Upper lobe of right lung (tissue), 1 donor: ENCODE measurements around the gene KCTD2. TPM values are rescaled to one million over a fixed set of nuclear protein-coding genes. Genes with fewer than 3 reads are reported as not detected.
"Not testable (repeated sequence)": the region's sequence is repeated elsewhere in the genome, so short reads cannot be mapped to it uniquely, and the experiment has no call there.

Source experiments
- ATAC-seq: fragments of 200-7000 bp; cut with Tn5 transposase; one replicate; pipeline ENCODE4 v1.9.1; 2020; ENCODE audit warnings: mild to moderate bottlenecking, moderate library complexity
- DNase-seq: peaks from one replicate; pipeline ENCODE4 v3.0.0-alpha.2; 2020
- H3K27ac ChIP-seq: fragments of 200-600 bp; one replicate; pipeline ENCODE4 v1.8.0; 2022
- H3K27me3 ChIP-seq: fragments of 200-600 bp; one replicate; pipeline ENCODE4 v1.8.0; 2022; ENCODE audit warnings: mild to moderate bottlenecking
- H3K36me3 ChIP-seq: fragments of 200-600 bp; one replicate; pipeline ENCODE4 v1.8.0; 2022
- H3K4me1 ChIP-seq: fragments of 200-600 bp; one replicate; pipeline ENCODE4 v1.8.0; 2022
- H3K4me3 ChIP-seq: fragments of 200-600 bp; one replicate; pipeline ENCODE4 v1.8.0; 2022; ENCODE audit warnings: mild to moderate bottlenecking
- H3K9me3 ChIP-seq: fragments of 200-600 bp; one replicate; pipeline ENCODE4 v1.8.0; 2022
- intact Hi-C: fragments of 100-400 bp; cut with DNase I; formaldehyde crosslinking; loops from one replicate; pipeline ENCODE4 v1.11.0; 2022
- total RNA-seq: library from RNA; stranded (reverse); fragmentation: NEBNext Ultra II Directional; extraction: Animal tissue kit (Norgen Biotek cat#: 25700); gene quantifications from one replicate; pipeline ENCODE4 v1.2.1, GENCODE V29; 2021
- TF ChIP-seq, protein P1 (sequence below): fragments of 200-600 bp; IDR thresholded peaks from one replicate; pipeline ENCODE4 v1.8.0; 2022; ENCODE audit warnings: antibody characterized with exemption
- donor health status: DM: no; HTN: yes; CAD: no; lungs with severe emphysema.

Gene KCTD2
- total RNA-seq, 1 donor from 2014 or later = 25.3 TPM

DNA sequence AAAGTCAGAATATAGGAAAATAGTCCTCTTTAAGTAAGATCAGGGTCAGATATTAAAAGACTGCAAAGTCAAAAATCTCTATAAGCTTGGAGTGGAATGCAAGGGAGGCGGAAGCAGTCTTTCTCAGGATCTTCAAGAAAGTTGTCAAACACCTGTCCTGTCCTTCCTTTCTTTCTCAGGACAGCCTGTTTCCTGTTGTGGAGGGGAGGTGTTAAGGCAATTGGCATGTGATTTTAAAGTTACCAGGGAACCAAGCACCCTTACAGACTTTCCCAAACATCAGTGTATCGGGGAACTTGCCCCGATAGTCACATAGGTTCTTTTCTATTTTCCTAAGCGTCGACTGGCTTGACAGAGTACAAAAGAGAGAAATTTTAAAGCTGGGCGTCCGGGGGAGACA is 2.3 kb upstream of the KCTD2 start:
- no peak for ATAC-seq
- TF ChIP-seq, protein P1, sequence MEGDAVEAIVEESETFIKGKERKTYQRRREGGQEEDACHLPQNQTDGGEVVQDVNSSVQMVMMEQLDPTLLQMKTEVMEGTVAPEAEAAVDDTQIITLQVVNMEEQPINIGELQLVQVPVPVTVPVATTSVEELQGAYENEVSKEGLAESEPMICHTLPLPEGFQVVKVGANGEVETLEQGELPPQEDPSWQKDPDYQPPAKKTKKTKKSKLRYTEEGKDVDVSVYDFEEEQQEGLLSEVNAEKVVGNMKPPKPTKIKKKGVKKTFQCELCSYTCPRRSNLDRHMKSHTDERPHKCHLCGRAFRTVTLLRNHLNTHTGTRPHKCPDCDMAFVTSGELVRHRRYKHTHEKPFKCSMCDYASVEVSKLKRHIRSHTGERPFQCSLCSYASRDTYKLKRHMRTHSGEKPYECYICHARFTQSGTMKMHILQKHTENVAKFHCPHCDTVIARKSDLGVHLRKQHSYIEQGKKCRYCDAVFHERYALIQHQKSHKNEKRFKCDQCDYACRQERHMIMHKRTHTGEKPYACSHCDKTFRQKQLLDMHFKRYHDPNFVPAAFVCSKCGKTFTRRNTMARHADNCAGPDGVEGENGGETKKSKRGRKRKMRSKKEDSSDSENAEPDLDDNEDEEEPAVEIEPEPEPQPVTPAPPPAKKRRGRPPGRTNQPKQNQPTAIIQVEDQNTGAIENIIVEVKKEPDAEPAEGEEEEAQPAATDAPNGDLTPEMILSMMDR = no peak
- no peak for DNase-seq
- H3K36me3 ChIP-seq = peaks cover 34% of the 10 kb centered on the region
- no peak overlapping the region for H3K4me3 ChIP-seq
- H3K27ac ChIP-seq = no peak overlapping the region
- H3K9me3 ChIP-seq = no peaks in the 10 kb centered on the region
- H3K27me3 ChIP-seq = no peaks in the 10 kb centered on the region
- H3K4me1 ChIP-seq = peaks cover 25% of the 10 kb centered on the region
- intact Hi-C loops = no loop called here

DNA sequence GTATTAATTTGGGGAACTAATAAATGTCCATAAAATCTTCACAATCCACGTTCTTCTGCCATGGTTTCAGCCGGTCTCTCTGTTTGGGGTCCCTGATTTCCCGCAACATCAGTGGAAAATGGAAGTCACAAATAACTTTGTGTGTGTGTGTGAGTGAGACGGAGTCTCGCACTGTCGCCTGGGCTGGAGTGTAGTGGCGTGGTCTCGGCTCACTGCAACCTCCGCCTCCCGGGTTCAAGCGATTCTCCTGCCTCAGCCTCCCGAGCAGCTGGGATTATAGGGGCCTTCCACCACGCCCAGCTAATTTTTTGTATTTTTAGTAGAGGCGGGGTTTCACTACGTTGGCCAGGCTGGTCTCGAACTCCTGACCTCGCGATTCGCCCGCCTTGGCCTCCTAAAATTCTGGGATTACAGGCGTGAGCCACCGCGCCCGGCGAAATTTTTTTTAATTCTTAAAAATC is 1.0 kb upstream of the KCTD2 start:
- H3K4me1 ChIP-seq = peaks cover 25% of the 10 kb centered on the region
- H3K36me3 ChIP-seq = peaks cover 21% of the 10 kb centered on the region
- H3K4me3 ChIP-seq = peak overlapping the region; percentile 98
- DNase-seq, ATAC-seq, H3K27me3 ChIP-seq, H3K9me3 ChIP-seq, intact Hi-C loops: not testable (repeated sequence)
- peak overlapping the region; percentile 98 for H3K27ac ChIP-seq

DNA sequence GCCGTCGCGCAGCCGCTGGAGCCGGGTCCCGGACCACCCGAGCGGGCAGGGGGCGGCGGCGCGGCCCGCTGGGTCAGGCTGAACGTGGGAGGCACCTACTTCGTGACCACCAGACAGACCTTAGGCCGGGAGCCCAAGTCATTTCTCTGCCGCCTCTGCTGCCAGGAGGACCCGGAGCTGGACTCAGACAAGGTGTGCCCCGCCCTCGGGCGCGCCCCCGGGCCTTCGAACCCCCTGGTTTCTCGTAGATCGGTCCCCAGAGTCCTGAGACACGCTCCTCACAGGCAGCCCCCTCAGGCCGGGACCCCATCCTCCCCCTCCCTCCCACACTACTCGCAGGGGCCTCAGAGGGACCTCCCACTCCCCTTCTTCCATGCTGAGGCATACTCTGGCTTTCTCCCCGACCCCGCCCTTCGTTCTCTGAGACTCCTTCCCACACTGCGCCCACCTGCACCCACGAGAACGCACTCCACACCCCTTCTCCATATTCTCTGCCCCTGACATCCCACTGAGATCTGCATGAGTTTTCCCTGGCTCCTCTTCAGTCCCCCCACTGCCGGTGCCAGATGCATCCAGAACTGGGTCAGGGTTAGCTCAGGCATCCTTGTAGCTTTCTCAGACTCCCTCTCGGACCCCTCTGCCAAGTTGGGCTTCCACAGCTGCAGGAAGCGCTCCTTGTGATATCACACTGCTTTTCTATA is 523 bp downstream of the KCTD2 start:
- Histone ChIP-seq H3K4me1 (peaks cover 25% of the 10 kb centered on the region), H3K4me3 (peak overlapping the region; percentile 98), H3K27ac (peak overlapping the region; percentile 78), H3K27me3 (no peaks in the 10 kb centered on the region), H3K9me3 (no peaks in the 10 kb centered on the region), H3K36me3 (peaks cover 11% of the 10 kb centered on the region)
- peak; percentile 76 for DNase-seq
- TF ChIP-seq, protein P1 = no peak
- ATAC-seq = no peak
- intact Hi-C loops = no loop called here

DNA sequence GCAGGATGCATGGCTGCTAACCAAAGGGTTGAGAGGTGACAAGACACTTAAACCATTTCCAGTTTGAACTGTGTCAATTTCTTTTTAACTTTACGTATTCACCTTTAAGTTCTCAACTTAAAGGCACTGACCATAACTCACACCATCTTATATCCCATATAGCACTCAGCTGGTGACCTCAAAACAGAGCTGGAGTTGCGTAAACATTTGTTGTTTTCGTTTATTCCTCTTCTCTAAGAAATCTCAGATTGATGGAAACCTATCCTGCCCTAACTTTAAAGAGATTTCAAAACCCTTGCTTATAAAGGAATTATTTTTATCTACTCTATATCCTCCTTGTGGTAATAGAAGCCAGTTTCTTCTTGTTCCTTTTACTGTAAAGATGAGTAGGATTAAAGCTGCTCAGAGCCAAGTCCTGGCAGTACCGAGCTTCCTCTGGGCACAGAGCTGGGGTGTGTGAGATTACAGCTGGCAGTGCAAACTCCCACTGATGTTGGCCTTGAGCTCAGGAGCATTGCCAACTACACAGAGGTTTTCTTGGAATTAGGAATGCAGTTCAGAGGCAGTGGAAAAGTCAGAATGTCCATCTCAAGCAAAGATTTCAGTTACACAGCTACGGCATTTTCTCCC is 1.3 kb downstream of the KCTD2 start:
- Histone ChIP-seq H3K4me3 (peak overlapping the region; percentile 98), H3K27ac (peak overlapping the region; percentile 78), H3K36me3 (peaks cover 17% of the 10 kb centered on the region), H3K4me1 (peaks cover 25% of the 10 kb centered on the region), H3K27me3 (no peaks in the 10 kb centered on the region), H3K9me3 (no peaks in the 10 kb centered on the region)
- TF ChIP-seq, protein P1 = no peak
- ATAC-seq = no peak
- intact Hi-C loops = no loop called here
- no peak for DNase-seq

DNA sequence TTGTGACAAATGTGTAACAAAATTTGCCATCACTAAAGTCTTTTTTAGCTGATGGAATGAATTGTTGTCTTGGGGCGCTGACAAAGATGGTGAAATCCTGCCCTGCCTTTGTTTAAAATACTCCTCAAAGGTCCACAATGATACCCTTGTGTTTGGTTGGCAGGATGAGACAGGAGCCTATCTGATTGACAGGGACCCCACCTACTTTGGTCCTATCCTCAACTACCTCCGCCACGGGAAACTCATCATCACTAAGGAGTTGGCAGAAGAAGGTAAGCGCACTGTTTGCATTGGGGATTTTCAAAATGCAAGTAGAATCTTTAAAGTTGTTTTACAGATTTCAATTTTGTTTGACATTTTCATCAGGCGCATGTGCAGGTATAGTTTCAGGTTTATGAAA is 2.0 kb downstream of the KCTD2 start:
- H3K4me1 ChIP-seq = peaks cover 25% of the 10 kb centered on the region
- H3K4me3 ChIP-seq = no peak overlapping the region
- peaks cover 24% of the 10 kb centered on the region for H3K36me3 ChIP-seq
- ATAC-seq (no peak), DNase-seq (no peak)
- no peaks in the 10 kb centered on the region for H3K9me3 ChIP-seq
- intact Hi-C loops = no loop called here
- TF ChIP-seq, protein P1 = no peak
- H3K27me3 ChIP-seq = no peaks in the 10 kb centered on the region
- no peak overlapping the region for H3K27ac ChIP-seq

DNA sequence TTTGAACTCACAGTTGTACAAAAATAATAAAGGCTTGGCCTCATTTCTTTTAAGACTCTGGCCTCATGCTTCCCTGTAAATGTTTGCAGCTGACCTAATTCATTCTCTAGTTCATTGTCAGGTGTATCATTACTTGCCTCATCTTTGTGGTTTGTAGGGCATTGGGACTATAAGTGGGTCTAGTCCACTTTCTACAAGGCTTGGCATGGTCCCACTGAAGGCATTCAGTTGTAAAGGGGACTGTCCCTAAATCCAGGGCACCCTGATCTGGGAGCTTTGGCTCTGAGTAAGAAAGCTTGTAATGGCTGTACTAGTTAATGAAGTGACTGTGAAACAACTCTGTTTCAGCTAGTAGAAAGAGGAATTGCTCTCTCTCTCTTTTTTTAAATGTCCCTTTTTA is 2.7 kb downstream of the KCTD2 start:
- no peak overlapping the region for H3K27ac ChIP-seq
- intact Hi-C loops = no loop called here
- no peak for ATAC-seq
- H3K9me3 ChIP-seq = no peaks in the 10 kb centered on the region
- H3K4me1 ChIP-seq = peaks cover 25% of the 10 kb centered on the region
- peaks cover 28% of the 10 kb centered on the region for H3K36me3 ChIP-seq
- TF ChIP-seq, protein P1 = no peak
- H3K27me3 ChIP-seq = no peaks in the 10 kb centered on the region
- H3K4me3 ChIP-seq = no peak overlapping the region
- DNase-seq = no peak
